ENCODE results near the gene OXLD1. TPM values are rescaled to one million over a fixed set of nuclear protein-coding genes. Genes with fewer than 3 reads are reported as not detected.

The OXLD1 gene
- polyA plus RNA-seq, 1 of the 3 experiments (the other 2 are of a cell fraction), result 103 TPM

- Histone ChIP-seq H4K20me1 (ENCODE audit: insufficient read depth) (no peaks in the 10 kb centered on the region), H3K9me2 (no peaks in the 10 kb centered on the region), H3K4me3 (ENCODE audit: low read depth in 2 of 2, low read length in 1 of 2) (no peak overlapping the region), H3K79me2 (ENCODE audit: insufficient read depth) (no peaks in the 10 kb centered on the region), H3K9me3 (peaks cover 3% of the 10 kb centered on the region; the same call in 1 of the 2 replicates), H3K4me1 (ENCODE audit: control insufficient read depth in 1 of 2, insufficient read depth in 2 of 2, low read depth in 1 of 2, low read length in 1 of 2) (peaks cover 7 to 11% of the 10 kb centered on the region in 2 experiments; a peak in 3 of 4 replicates), H3K27ac (ENCODE audit: low read depth in 2 of 2, low read length in 1 of 2) (no peak overlapping the region), H2AFZ (ENCODE audit: low read depth) (no peak overlapping the region), H3K9ac (no peak overlapping the region), H3K27me3 (ENCODE audit: insufficient read depth) (no peaks in the 10 kb centered on the region; the same call in 1 of the 2 replicates), H3F3A (replicated peaks; ENCODE audit: insufficient read depth) (peaks cover 3% of the 10 kb centered on the region), H3K4me2 (no peak overlapping the region), H3K36me3 (replicated peaks in 1 of 2; ENCODE audit: control insufficient read depth in 1 of 2, insufficient read depth in 2 of 2, low read length in 1 of 2) (no peaks in the 10 kb centered on the region)
- 70% methylated on average over 11 of the region's 12 CpGs for WGBS (ENCODE audit: low lambda C conversion rate)
- peak; percentile 49 for DNase-seq
- POLR2A ChIA-PET, result interaction anchor here (0.6 kb wide), 1 partner anchor 406 kb away, joined by 4 read pairs; no protein-coding TSS in a partner anchor
- CTCF ChIA-PET, result interaction anchor here (1.2 to 2.3 kb wide), 3 partner anchors 17 to 46 kb away, joined by 3 to 7 read pairs (median 4); no protein-coding TSS in a partner anchor
- TF ChIP-seq IRF3 (IDR thresholded peaks at IDR 0.05; ENCODE audit: low read depth, low read length), result no peak
- no peak for TF ChIP-seq PBX3 (IDR thresholded peaks at IDR 0.05)
- no peak for TF ChIP-seq EP300 (IDR thresholded peaks at IDR 0.05; ENCODE audit: borderline replicate concordance in 1 of 2, low read depth in 1 of 2, low read length in 1 of 2)
- TF ChIP-seq FOXJ3 (CRISPR knock-in tag; IDR thresholded peaks at IDR 0.05), result no peak
- TF ChIP-seq TEAD4 (IDR thresholded peaks at IDR 0.05; ENCODE audit: borderline replicate concordance, insufficient read depth), result no peak
- no peak for TF ChIP-seq JUND (IDR thresholded peaks at IDR 0.05)
- no peak for TF ChIP-seq GABPA (IDR thresholded peaks at IDR 0.05; ENCODE audit: low read depth)
- TF ChIP-seq RCOR1 (IDR thresholded peaks at IDR 0.05; ENCODE audit: low read length), result no peak
- no peak for TF ChIP-seq MXI1 (IDR thresholded peaks at IDR 0.05; ENCODE audit: low read depth, low read length)
Measured at GRCh38 chr17:81646869-81647600, 19.4 kb downstream of the OXLD1 start.

GRCh38 chr17:81644976-81645952, 21.1 kb downstream of the OXLD1 start:
- POLR2A ChIA-PET, result interaction anchor here (0.6 kb wide), 1 partner anchor 66 kb away, joined by 4 read pairs; no protein-coding TSS in a partner anchor
- Histone ChIP-seq H3K4me3 (ENCODE audit: low read depth in 2 of 2, low read length in 1 of 2) (no peak overlapping the region), H3K4me1 (ENCODE audit: control insufficient read depth in 1 of 2, insufficient read depth in 2 of 2, low read depth in 1 of 2, low read length in 1 of 2) (peaks cover 0 to 5% of the 10 kb centered on the region in 2 experiments; a peak in 3 of 4 replicates), H3K36me3 (replicated peaks in 1 of 2; ENCODE audit: control insufficient read depth in 1 of 2, insufficient read depth in 2 of 2, low read length in 1 of 2) (no peaks in the 10 kb centered on the region), H2AFZ (ENCODE audit: low read depth) (no peak overlapping the region), H4K20me1 (ENCODE audit: insufficient read depth) (no peaks in the 10 kb centered on the region), H3F3A (replicated peaks; ENCODE audit: insufficient read depth) (peaks cover 3% of the 10 kb centered on the region), H3K9me2 (no peaks in the 10 kb centered on the region), H3K4me2 (no peak overlapping the region), H3K27me3 (ENCODE audit: insufficient read depth) (no peaks in the 10 kb centered on the region; the same call in 1 of the 2 replicates), H3K9me3 (peaks cover 3% of the 10 kb centered on the region; the same call in 1 of the 2 replicates), H3K9ac (no peak overlapping the region), H3K79me2 (ENCODE audit: insufficient read depth) (no peaks in the 10 kb centered on the region), H3K27ac (ENCODE audit: low read depth in 2 of 2, low read length in 1 of 2) (no peak overlapping the region)
- CTCF ChIA-PET, result no interaction called here
- WGBS (ENCODE audit: low lambda C conversion rate), result 90% methylated on average over 21 of the region's 29 CpGs
- DNase-seq, result no peak
- TF ChIP-seq USF2 (IDR thresholded peaks at IDR 0.05; ENCODE audit: borderline replicate concordance, low read depth, low read length), result no peak
- TF ChIP-seq RAD21 (IDR thresholded peaks at IDR 0.05; ENCODE audit: low read length), result no peak
- no peak for TF ChIP-seq PBX3 (IDR thresholded peaks at IDR 0.05)
- TF ChIP-seq EP300 (IDR thresholded peaks at IDR 0.05; ENCODE audit: borderline replicate concordance in 1 of 2, low read depth in 1 of 2, low read length in 1 of 2), result no peak
- TF ChIP-seq SMC3 (IDR thresholded peaks at IDR 0.05; ENCODE audit: low read depth, low read length), result no peak
- TF ChIP-seq SIN3A (IDR thresholded peaks at IDR 0.05; ENCODE audit: borderline replicate concordance, low read depth, low read length), result no peak
- no peak for TF ChIP-seq MAX (IDR thresholded peaks at IDR 0.05; ENCODE audit: low read depth)
- no peak for TF ChIP-seq IRF3 (IDR thresholded peaks at IDR 0.05; ENCODE audit: low read depth, low read length)
- TF ChIP-seq TCF12 (IDR thresholded peaks at IDR 0.05), result no peak
- no peak for TF ChIP-seq TAF1 (IDR thresholded peaks at IDR 0.05; ENCODE audit: borderline replicate concordance, low read depth, low read length)
